RWPE1 (cell line): ENCODE data around the gene SUPV3L1.

ENCODE experiments used
- CTCF ChIA-PET: fragments of 350-600 bp; sonication (Branson Sonifier 250); formaldehyde crosslinking; extraction: SDS; loops from one replicate; lab custom pipeline; 2021; lab: Yijun Ruan, JAX
- POLR2A ChIA-PET: fragments of 400-600 bp; formaldehyde crosslinking; extraction: SDS; loops from one replicate; lab custom pipeline; 2020; ENCODE audit warnings: antibody characterized with exemption; ENCODE audit not compliant: low non-redundant PET; lab: Yijun Ruan, JAX
- DNase-seq: peaks from one replicate; pipeline ENCODE4 v3.0.0; 2012; ENCODE audit warnings: low spot score
- H3K27ac ChIP-seq: fragments of 450-650 bp; 2 replicates; pipeline ENCODE4 v1.5.1; 2017
- CTCF ChIP-seq: fragments of 450-650 bp; conservative IDR thresholded peaks from 2 replicates; pipeline ENCODE4 v1.5.1; 2017; ENCODE audit warnings: low read depth, mild to moderate bottlenecking

The SUPV3L1 gene

GRCh38 chr10:69216577-69217118 is 36.6 kb downstream of the SUPV3L1 start:
- POLR2A ChIA-PET: no interaction called here
- TF ChIP-seq CTCF: no peak
- DNase-seq: no peak
- CTCF ChIA-PET: interaction anchor here (0.5 kb wide), 1 partner anchor 10 kb away, joined by 3 read pairs; no protein-coding TSS in a partner anchor
- peak overlapping the region; percentile 50 for H3K27ac ChIP-seq

- DNase-seq: peak; percentile 92
- TF ChIP-seq CTCF: no peak
- CTCF ChIA-PET: interaction anchor here (0.6 kb wide), 1 partner anchor 115 kb away, joined by 3 read pairs; no protein-coding TSS in a partner anchor
- peak overlapping the region; percentile 83 for H3K27ac ChIP-seq
- POLR2A ChIA-PET: no interaction called here
Observed at GRCh38 chr10:69217119-69217754, 37.2 kb downstream of the SUPV3L1 start.

- CTCF ChIA-PET: no interaction called here
- no peak for DNase-seq
- POLR2A ChIA-PET: no interaction called here
- TF ChIP-seq CTCF: no peak
- 0 out of 2 replicates have a peak overlapping the region, but pooled peaks have one; percentile 83 for H3K27ac ChIP-seq
Observed at GRCh38 chr10:69218831-69219230, 38.8 kb downstream of the SUPV3L1 start.

- CTCF ChIA-PET: interaction anchor here (0.7 kb wide), 2 partner anchors 53 to 277 kb away, joined by 3 read pairs; no protein-coding TSS in a partner anchor
Observed at GRCh38 chr10:69220041-69220451, 40.0 kb downstream of the SUPV3L1 start, which contains the start of gene HKDC1. TSS of gene HKDC1 (plus strand) at chr10:69220332. CDS start at chr10:69220436, 104 bp downstream.

GRCh38 chr10:69220507-69220906 is 40.5 kb downstream of the SUPV3L1 start:
- H3K27ac ChIP-seq: no peak overlapping the region
- no peak for TF ChIP-seq CTCF
- ChIA-PET POLR2A (no interaction called here), CTCF (no interaction called here)
- DNase-seq: no peak

More at GRCh38 chr10:69220041-69220451, 40.0 kb downstream of the SUPV3L1 start, which contains the start of gene HKDC1:
- TF ChIP-seq CTCF: no peak
- H3K27ac ChIP-seq: peak within 1 kb of the TSS; percentile 94; the same call in 1 of the 2 replicates
- DNase-seq: no peak
- POLR2A ChIA-PET: no interaction called here

GRCh38 chr10:69222157-69223027 is 42.4 kb downstream of the SUPV3L1 start:
- CTCF ChIA-PET: interaction anchor here (0.6 to 1.1 kb wide), 9 partner anchors 10 to 285 kb away, joined by 3 to 6 read pairs (median 4); partner anchors contain the start of gene SUPV3L1
- DNase-seq: peak; percentile 97
- peak overlapping the region; percentile 94 for H3K27ac ChIP-seq
- POLR2A ChIA-PET: no interaction called here
- no peak; the same call in 1 of the 2 replicates for TF ChIP-seq CTCF
